Esophagus (tissue), 2 donors: Measurements from ENCODE around the gene FAM181A. TPM values are rescaled to one million over a fixed set of nuclear protein-coding genes. Genes with fewer than 3 reads are reported as not detected.
A peak's percentile ranks its signal among the peaks of the same experiment; 100 is the strongest.

Source experiments
- H3K27ac ChIP-seq, 2 donors: one replicate each; pipeline ENCODE4 v1.5.1; 2013; ENCODE audit warnings: low read depth in 2 of 2, mild to moderate bottlenecking in 2 of 2, inconsistent platforms in 1 of 2, low read length in 1 of 2, moderate library complexity in 1 of 2
- H3K27me3 ChIP-seq, 2 donors: one replicate each; pipeline ENCODE4 v1.6.1; 2013; ENCODE audit warnings: low read length in 2 of 2, control low read depth in 1 of 2, mild to moderate bottlenecking in 1 of 2; ENCODE audit not compliant: insufficient read depth in 2 of 2, control insufficient read depth in 1 of 2
- H3K36me3 ChIP-seq, 2 donors: one replicate each; pipeline ENCODE4 v1.6.1; 2013; ENCODE audit warnings: low read length in 1 of 2; ENCODE audit not compliant: control insufficient read depth in 2 of 2, insufficient read depth in 2 of 2
- H3K4me1 ChIP-seq, 2 donors: one replicate each; pipeline ENCODE4 v1.6.1; 2013; ENCODE audit warnings: low read length in 1 of 2; ENCODE audit not compliant: control insufficient read depth in 2 of 2, insufficient read depth in 2 of 2
- H3K4me3 ChIP-seq, 2 donors: one replicate each; pipeline ENCODE4 v1.5.1; 2013; ENCODE audit warnings: low read length in 2 of 2, mild to moderate bottlenecking in 2 of 2, low read depth in 1 of 2, moderate library complexity in 1 of 2
- H3K9me3 ChIP-seq, 2 donors: one replicate each; pipeline ENCODE4 v1.6.1; 2013; ENCODE audit warnings: mild to moderate bottlenecking in 2 of 2, low read depth in 1 of 2, low read length in 1 of 2, moderate library complexity in 1 of 2; ENCODE audit not compliant: control insufficient read depth in 2 of 2, insufficient read depth in 1 of 2
- WGBS, 2 donors: extraction: QIAGEN DNeasy Blood & Tissue Kit; methylation state at CpG; one replicate each; pipeline ENCODE4 v1.1.7; 2013; 5-methylcytosine and 5-hydroxymethylcytosine counted together
- polyA plus RNA-seq, 2 donors: library from polyadenylated mRNA; stranded (reverse); fragments of 200-250 nt; gene quantifications; one replicate each; pipeline ENCODE4 v1.2.3, GENCODE V29; 2013
- donor health status: healthy with polysubstance abuse.
- donor health status: Bipolar disorder and iron deficiency.

The FAM181A gene
- polyA plus RNA-seq, 2 donors: not detected

DNA sequence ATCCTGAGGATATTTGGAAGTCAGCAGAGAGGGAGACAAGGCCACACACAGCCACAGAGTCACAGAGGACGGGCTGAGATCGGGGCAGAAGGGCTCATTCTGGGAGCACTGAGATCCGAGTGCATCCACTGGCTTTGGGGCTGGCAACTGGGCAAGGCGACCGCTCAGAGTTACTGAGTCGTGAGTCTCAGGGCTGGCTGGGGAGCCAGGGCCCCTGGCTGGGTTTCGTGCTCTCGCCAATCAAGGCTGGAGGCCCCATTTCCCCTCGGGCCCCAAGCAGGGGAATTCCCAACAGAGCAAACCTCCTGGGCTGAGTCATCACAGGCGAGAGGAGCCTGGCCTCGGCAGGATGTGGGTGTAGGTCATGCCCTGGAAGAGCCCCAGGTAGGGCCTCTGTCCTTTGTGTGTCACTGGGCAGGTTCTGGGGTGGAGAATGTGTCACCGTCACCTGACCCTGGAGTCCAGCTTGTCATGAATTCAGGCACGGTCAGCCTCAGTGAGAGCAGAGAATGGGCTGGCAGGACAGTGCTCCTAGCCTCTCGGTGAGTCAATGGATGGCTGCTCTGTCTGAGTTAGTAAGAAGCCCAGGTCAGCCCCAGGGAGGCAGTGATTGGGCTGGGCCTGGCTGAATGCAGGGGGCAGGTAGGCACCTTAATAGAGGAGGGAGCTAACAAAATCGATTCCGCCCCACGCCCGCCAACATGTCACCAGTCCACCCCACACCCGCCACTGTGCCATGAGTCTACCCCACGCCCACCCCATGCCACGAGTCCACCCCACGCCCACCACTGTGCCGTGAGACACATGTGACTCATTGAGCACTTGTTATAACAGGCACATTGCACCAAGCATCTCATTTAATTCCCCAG, 32.3 kb downstream of the FAM181A start:
- peak overlapping the region; percentile 76 to 86 for H3K27ac ChIP-seq
- H3K9me3 ChIP-seq: peaks cover 0 to 2% of the 10 kb centered on the region in 2 donors
- H3K36me3 ChIP-seq: no peaks in the 10 kb centered on the region
- no peaks in the 10 kb centered on the region for H3K27me3 ChIP-seq
- 28 to 46% methylated on average over 23 of the region's 23 CpGs for WGBS, 2 donors
- peaks cover 7 to 25% of the 10 kb centered on the region in 2 donors for H3K4me1 ChIP-seq
- H3K4me3 ChIP-seq: no peak overlapping the region

DNA sequence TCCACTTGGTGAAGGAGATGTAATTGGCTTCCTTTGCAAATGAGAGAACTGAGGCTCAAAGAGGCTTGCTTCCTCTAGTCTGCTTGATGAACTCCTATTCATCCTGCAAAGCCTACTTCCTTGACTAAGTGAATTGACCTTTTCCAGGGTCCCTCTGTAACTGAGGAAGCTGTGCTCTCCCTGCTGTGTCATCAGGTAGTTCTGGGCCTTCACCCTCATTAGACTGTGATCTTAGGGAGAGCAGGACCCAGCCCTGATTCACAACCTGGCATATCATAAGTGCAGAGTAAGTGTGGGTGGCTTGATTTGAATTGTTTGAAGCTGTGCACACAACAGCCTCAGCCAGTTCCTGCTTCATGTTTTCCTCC, 32.9 kb downstream of the FAM181A start:
- H3K27me3 ChIP-seq: no peaks in the 10 kb centered on the region
- peaks cover 7 to 25% of the 10 kb centered on the region in 2 donors for H3K4me1 ChIP-seq
- no peaks in the 10 kb centered on the region for H3K36me3 ChIP-seq
- peak overlapping the region; percentile 76 to 86 for H3K27ac ChIP-seq
- no peak overlapping the region for H3K4me3 ChIP-seq
- peaks cover 0 to 2% of the 10 kb centered on the region in 2 donors for H3K9me3 ChIP-seq

DNA sequence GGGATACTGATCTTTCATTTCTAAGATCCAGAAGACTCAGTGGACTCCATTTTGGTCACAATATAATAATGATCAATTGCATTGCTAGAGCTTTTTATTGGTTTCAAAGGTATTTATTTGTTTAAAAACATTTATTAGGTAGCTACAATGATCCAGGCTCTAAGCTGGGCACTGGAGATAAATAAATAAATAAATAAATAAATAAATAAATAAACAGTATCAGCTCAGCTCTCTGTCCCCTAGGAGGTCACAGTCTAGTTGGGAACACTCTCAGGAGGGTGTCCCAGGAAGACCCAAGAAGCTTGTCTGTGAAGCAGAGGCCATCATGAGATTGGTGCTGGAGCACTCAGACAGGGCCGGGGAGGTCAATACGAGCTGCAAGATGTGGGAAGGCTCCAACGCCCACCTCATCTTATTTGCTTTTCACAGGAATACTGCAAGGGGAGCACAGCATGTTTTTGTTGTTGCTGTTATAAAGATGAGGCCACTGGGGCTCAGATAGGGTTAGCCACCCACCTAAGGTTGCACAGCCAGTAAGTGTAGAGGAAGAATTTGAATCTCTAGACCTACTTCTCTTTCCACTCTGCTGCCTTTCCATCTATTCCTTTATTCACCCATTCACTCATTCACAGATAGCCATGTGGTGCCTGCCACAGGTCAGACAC, 33.8 kb downstream of the FAM181A start:
- no peak overlapping the region for H3K4me3 ChIP-seq
- H3K4me1 ChIP-seq: peaks cover 7 to 25% of the 10 kb centered on the region in 2 donors
- 91 to 95% methylated on average over 3 of the region's 3 CpGs for WGBS, 2 donors
- H3K9me3 ChIP-seq: peaks cover 0 to 2% of the 10 kb centered on the region in 2 donors
- no peaks in the 10 kb centered on the region for H3K36me3 ChIP-seq
- peak overlapping the region in 1 of 2 donors; percentile 27 for H3K27ac ChIP-seq
- no peaks in the 10 kb centered on the region for H3K27me3 ChIP-seq

DNA sequence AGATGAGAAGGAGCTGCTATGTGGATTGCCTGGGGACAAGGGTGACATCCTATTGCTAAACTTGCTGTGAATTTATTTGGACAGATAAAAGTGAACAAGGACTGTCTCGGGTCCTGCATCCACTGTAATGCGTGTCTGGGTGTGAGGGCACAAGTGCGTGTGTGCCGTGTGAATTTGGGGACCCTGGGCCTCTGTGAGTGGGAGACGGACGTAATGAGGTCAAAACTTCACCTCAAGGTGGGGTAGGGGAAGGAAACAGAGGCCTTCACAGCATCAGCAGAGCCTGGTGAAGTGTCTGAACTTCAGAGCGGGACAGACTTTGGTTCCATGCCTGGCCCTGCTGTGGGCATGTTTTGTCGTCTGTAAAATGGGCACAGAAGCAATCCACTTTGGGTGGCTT, 34.5 kb downstream of the FAM181A start:
- Histone ChIP-seq H3K36me3 (no peaks in the 10 kb centered on the region), H3K27ac (peak overlapping the region in 1 of 2 donors; percentile 27), H3K4me1 (peaks cover 4 to 25% of the 10 kb centered on the region in 2 donors), H3K27me3 (no peaks in the 10 kb centered on the region), H3K9me3 (peaks cover 0 to 2% of the 10 kb centered on the region in 2 donors), H3K4me3 (no peak overlapping the region)
- WGBS, 2 donors: 83 to 87% methylated on average over 8 of the region's 8 CpGs

DNA sequence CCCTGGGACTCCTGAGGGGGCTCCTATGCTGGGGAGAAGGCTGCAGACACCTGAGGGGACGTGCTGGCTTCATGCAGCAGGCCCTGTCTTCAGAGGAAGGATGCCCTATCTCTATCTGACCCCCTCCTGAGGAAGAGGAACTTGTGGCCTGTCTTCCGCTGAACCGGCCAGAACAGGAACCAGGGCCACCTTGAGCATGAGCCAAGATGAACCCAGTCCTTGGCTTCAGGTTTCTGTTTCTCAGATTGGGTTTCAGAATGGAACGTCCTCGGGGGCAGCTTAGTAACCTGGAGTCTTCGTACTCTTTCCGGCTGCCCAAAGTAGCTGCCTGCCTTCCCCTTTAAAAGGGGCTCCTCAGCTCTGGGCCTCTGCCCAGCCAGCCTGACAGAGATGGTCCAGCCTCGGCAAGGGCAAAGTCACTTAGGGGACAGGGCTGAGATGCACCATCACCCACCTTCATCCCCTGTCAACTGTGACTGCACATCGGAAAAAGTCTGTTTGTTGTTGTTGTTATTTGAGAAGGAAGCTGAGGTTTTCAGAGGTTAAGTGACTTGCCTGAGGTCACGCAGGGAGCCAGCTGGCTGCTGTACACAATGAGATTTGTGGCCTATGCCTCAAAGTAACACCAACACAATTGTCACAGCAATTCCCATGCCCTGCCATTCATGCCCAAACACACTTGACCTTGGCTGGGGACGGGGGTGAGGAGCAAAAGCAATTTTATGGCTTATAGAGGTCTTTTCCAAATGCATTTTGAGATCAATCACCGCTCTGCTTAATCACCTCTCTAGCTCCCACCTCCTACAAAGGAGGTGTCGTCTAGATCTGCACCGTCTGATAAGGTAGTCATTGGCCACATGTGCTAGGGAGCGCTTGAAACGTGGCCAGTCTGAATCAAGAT, 35.8 kb downstream of the FAM181A start:
- Histone ChIP-seq H3K27me3 (peaks cover 0 to 1% of the 10 kb centered on the region in 2 donors), H3K4me1 (peaks cover 0 to 23% of the 10 kb centered on the region in 2 donors), H3K36me3 (no peaks in the 10 kb centered on the region), H3K9me3 (peaks cover 0 to 2% of the 10 kb centered on the region in 2 donors), H3K27ac (peak overlapping the region; percentile 35 to 36), H3K4me3 (no peak overlapping the region)
- WGBS, 2 donors: 60 to 62% methylated on average over 16 of the region's 16 CpGs

DNA sequence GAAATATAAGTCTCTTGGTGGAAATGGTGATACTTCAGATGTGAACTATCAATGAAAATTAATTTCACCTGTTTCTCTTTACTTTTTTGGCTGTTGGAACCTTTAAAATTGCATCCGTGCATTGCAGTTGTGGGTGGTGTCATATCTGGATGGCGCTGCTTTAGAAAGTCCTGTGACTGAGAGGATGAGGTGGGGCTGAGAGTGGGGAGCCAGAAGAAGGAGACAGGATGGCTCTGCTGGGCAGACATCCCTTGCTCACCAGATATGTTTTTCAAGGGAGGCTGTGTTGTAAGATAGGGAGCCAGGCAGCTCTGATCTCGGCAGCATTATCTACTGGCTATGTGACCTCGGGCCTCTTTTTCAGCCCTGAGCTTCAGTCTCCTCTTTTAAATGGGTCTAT, 36.5 kb downstream of the FAM181A start:
- H3K27ac ChIP-seq: peak overlapping the region in 1 of 2 donors; percentile 52
- WGBS, 2 donors: 84 to 85% methylated on average over 4 of the region's 4 CpGs

DNA sequence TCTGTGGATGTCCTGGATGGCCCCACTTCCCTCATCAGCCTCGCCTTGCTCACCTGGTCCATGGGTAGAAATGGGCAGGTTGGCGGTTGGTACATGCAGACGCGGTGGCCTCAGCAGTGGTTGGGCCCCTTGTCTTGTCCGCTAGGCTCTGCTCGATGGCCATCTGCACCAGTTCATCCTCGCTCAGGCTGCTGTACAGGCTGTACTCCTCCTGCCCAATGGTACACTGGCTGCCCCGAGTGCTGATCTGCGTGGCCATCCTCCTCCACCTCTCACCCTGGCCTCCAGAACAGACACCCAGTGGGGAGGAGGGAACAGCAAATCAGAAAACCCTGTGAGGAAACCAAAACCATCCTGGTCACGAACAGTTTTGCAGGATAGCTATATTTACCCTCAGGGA, 37.1 kb downstream of the FAM181A start:
- 91 to 95% methylated on average over 10 of the region's 10 CpGs for WGBS, 2 donors
- no peak overlapping the region for H3K4me3 ChIP-seq
- H3K4me1 ChIP-seq: peaks cover 0 to 10% of the 10 kb centered on the region in 2 donors
- peaks cover 0 to 2% of the 10 kb centered on the region in 2 donors for H3K9me3 ChIP-seq
- no peaks in the 10 kb centered on the region for H3K36me3 ChIP-seq
- H3K27me3 ChIP-seq: peaks cover 0 to 2% of the 10 kb centered on the region in 2 donors
- H3K27ac ChIP-seq: peak overlapping the region in 1 of 2 donors; percentile 40

More for the DNA sequence above, 36.5 kb downstream of the FAM181A start:
- no peak overlapping the region for H3K4me3 ChIP-seq
- H3K9me3 ChIP-seq: peaks cover 0 to 2% of the 10 kb centered on the region in 2 donors
- H3K36me3 ChIP-seq: no peaks in the 10 kb centered on the region
- H3K4me1 ChIP-seq: peaks cover 0 to 16% of the 10 kb centered on the region in 2 donors
- peaks cover 0 to 2% of the 10 kb centered on the region in 2 donors for H3K27me3 ChIP-seq

DNA sequence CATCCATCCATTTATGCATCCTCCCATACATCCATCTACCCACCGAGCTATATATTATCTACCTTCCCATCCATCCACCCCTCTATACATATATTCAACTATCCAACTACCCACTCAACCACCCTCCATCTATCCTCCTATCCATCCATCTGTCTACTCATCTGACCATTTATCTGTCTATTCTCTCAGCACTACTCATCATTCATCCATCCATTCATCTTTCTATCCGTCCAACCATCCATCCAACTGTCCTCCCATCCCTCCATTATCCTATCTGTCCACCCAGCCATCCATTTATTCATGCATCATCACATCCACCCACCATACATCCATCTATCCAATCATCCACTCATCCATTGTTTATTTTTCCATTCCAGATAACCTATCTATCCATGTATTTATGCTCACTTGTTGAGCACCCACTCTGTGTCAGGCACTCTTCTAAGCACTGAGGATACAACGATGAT, 37.7 kb downstream of the FAM181A start:
- Histone ChIP-seq H3K36me3 (no peaks in the 10 kb centered on the region), H3K27me3 (peaks cover 0 to 2% of the 10 kb centered on the region in 2 donors), H3K27ac (no peak overlapping the region), H3K9me3 (peaks cover 0 to 2% of the 10 kb centered on the region in 2 donors), H3K4me3 (no peak overlapping the region), H3K4me1 (peaks cover 0 to 7% of the 10 kb centered on the region in 2 donors)
- 90 to 95% methylated on average over 3 of the region's 3 CpGs for WGBS, 2 donors

DNA sequence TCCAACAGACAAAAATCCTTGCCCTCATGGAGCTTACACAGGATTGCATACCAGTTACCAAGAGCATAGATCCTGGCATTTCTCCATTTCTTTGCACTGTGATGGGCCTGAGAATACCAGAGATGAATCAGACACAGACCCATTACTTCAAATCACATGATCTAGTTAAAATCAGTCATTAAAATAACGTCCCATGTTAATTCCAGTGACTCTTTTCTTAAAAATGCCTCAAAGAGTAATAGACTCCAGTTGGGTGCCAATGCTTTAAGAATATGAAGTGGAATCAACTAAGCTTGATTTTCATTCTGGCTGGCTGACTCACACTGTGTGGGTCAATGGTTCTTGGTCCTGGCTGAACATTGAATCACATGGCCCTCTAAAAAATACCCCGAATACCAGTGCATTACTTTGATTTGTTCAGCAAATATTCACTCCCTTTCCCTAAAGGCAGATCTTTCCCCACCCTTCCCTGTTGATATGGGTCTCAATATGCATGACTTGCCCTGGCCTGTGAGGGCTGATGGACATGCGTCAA, 38.2 kb downstream of the FAM181A start:
- Histone ChIP-seq H3K4me3 (no peak overlapping the region), H3K27ac (peak overlapping the region; percentile 45 to 65), H3K36me3 (no peaks in the 10 kb centered on the region), H3K4me1 (peaks cover 0 to 3% of the 10 kb centered on the region in 2 donors), H3K9me3 (peaks cover 0 to 2% of the 10 kb centered on the region in 2 donors), H3K27me3 (peaks cover 0 to 2% of the 10 kb centered on the region in 2 donors)
- WGBS, 2 donors: 42 to 65% methylated on average over 3 of the region's 3 CpGs
